ENCODE results near the gene RASL11A.
A peak's percentile ranks its signal among the peaks of the same experiment; 100 is the strongest.

RASL11A gene

GRCh38 chr13:27293076-27293691 lies 22.6 kb downstream of the RASL11A start:
- WGBS, result 81% methylated on average over 8 of the region's 8 CpGs
- no peak overlapping the region for H3K18ac ChIP-seq (ENCODE audit: low read depth in 1 of 2, low read length in 2 of 2)
- no peak for DNase-seq

GRCh38 chr13:27293873-27294515 lies 23.4 kb downstream of the RASL11A start:
- H2BK120ac ChIP-seq (ENCODE audit: low read depth, low read length), result no peak overlapping the region
- H2AK5ac ChIP-seq (ENCODE audit: low read length, severe bottlenecking), result no peak overlapping the region
- DNase-seq, result no peak
- H3K23ac ChIP-seq (ENCODE audit: low read length in 2 of 2), result no peak overlapping the region
- no peak overlapping the region for H2BK12ac ChIP-seq (ENCODE audit: low read length in 2 of 2)
- H3K4me2 ChIP-seq (ENCODE audit: low read length, poor library complexity, severe bottlenecking), result no peak overlapping the region
- no peaks in the 10 kb centered on the region for H3K4me1 ChIP-seq (ENCODE audit: control insufficient read depth, insufficient read depth, low read depth, low read length)
- no peak overlapping the region for H4K91ac ChIP-seq (ENCODE audit: low read length)
- no peak overlapping the region for H3K14ac ChIP-seq (ENCODE audit: low read length in 2 of 2)
- no peak overlapping the region for H3K9ac ChIP-seq (ENCODE audit: low read length)
- no peak overlapping the region for H3K27ac ChIP-seq (ENCODE audit: low read length, poor library complexity, severe bottlenecking)
- H3K79me1 ChIP-seq (replicated peaks; ENCODE audit: low read length, poor library complexity, severe bottlenecking), result no peaks in the 10 kb centered on the region
- H3K4ac ChIP-seq (ENCODE audit: low read depth in 1 of 2, low read length in 2 of 2), result no peak overlapping the region
- peaks cover 55 to 65% of the 10 kb centered on the region in 2 experiments for H3K27me3 ChIP-seq (ENCODE audit: control insufficient read depth in 1 of 2, insufficient read depth in 1 of 2, low read length in 2 of 2)
- H2BK5ac ChIP-seq (ENCODE audit: low read depth, low read length, poor library complexity, severe bottlenecking), result no peak overlapping the region
- H3K36me3 ChIP-seq (ENCODE audit: control insufficient read depth in 1 of 2, insufficient read depth in 2 of 2, low read depth in 1 of 2, low read length in 2 of 2), result no peaks in the 10 kb centered on the region
- no peak overlapping the region for H3K4me3 ChIP-seq (ENCODE audit: insufficient read depth in 1 of 2, low read depth in 1 of 2, low read length in 2 of 2)
- H2AFZ ChIP-seq (ENCODE audit: low read depth, low read length), result no peak overlapping the region
- 93% methylated on average over 3 of the region's 4 CpGs for WGBS
- H4K8ac ChIP-seq (ENCODE audit: low read length), result no peak overlapping the region
- H3K18ac ChIP-seq (ENCODE audit: low read depth in 1 of 2, low read length in 2 of 2), result no peak overlapping the region
- no peak overlapping the region for H2BK15ac ChIP-seq (ENCODE audit: low read depth, poor library complexity, severe bottlenecking)
- H3K9me3 ChIP-seq (ENCODE audit: control insufficient read depth, low read length), result no peaks in the 10 kb centered on the region

More at GRCh38 chr13:27293076-27293691, 22.6 kb downstream of the RASL11A start:
- peaks cover 51 to 60% of the 10 kb centered on the region in 2 experiments for H3K27me3 ChIP-seq (ENCODE audit: control insufficient read depth in 1 of 2, insufficient read depth in 1 of 2, low read length in 2 of 2)
- H4K91ac ChIP-seq (ENCODE audit: low read length), result no peak overlapping the region
- no peak overlapping the region for H3K4me2 ChIP-seq (ENCODE audit: low read length, poor library complexity, severe bottlenecking)
- no peak overlapping the region for H2AK5ac ChIP-seq (ENCODE audit: low read length, severe bottlenecking)
- H2BK5ac ChIP-seq (ENCODE audit: low read depth, low read length, poor library complexity, severe bottlenecking), result no peak overlapping the region
- H3K14ac ChIP-seq (ENCODE audit: low read length in 2 of 2), result no peak overlapping the region
- H3K23ac ChIP-seq (ENCODE audit: low read length in 2 of 2), result no peak overlapping the region
- H2BK120ac ChIP-seq (ENCODE audit: low read depth, low read length), result no peak overlapping the region
- no peaks in the 10 kb centered on the region for H3K4me1 ChIP-seq (ENCODE audit: control insufficient read depth, insufficient read depth, low read depth, low read length)
- no peak overlapping the region for H3K27ac ChIP-seq (ENCODE audit: low read length, poor library complexity, severe bottlenecking)
- H4K8ac ChIP-seq (ENCODE audit: low read length), result no peak overlapping the region
- no peak overlapping the region for H3K4ac ChIP-seq (ENCODE audit: low read depth in 1 of 2, low read length in 2 of 2)
- H3K9me3 ChIP-seq (ENCODE audit: control insufficient read depth, low read length), result no peaks in the 10 kb centered on the region
- no peak overlapping the region for H2BK12ac ChIP-seq (ENCODE audit: low read length in 2 of 2)
- no peak overlapping the region for H2AFZ ChIP-seq (ENCODE audit: low read depth, low read length)
- no peak overlapping the region for H3K4me3 ChIP-seq (ENCODE audit: insufficient read depth in 1 of 2, low read depth in 1 of 2, low read length in 2 of 2)
- no peaks in the 10 kb centered on the region for H3K36me3 ChIP-seq (ENCODE audit: control insufficient read depth in 1 of 2, insufficient read depth in 2 of 2, low read depth in 1 of 2, low read length in 2 of 2)
- no peak overlapping the region for H2BK15ac ChIP-seq (ENCODE audit: low read depth, poor library complexity, severe bottlenecking)
- no peak overlapping the region for H3K9ac ChIP-seq (ENCODE audit: low read length)
- no peaks in the 10 kb centered on the region for H3K79me1 ChIP-seq (replicated peaks; ENCODE audit: low read length, poor library complexity, severe bottlenecking)

GRCh38 chr13:27295096-27295495 lies 24.5 kb downstream of the RASL11A start:
- H3K14ac ChIP-seq (ENCODE audit: low read length in 2 of 2), result peak overlapping the region in 1 of 2 experiments; percentile 35
- H3K27me3 ChIP-seq (ENCODE audit: control insufficient read depth in 1 of 2, insufficient read depth in 1 of 2, low read length in 2 of 2), result peaks cover 63 to 67% of the 10 kb centered on the region in 2 experiments
- H3K4me3 ChIP-seq (ENCODE audit: insufficient read depth in 1 of 2, low read depth in 1 of 2, low read length in 2 of 2), result no peak overlapping the region
- H2AFZ ChIP-seq (ENCODE audit: low read depth, low read length), result no peak overlapping the region
- no peak overlapping the region for H2BK12ac ChIP-seq (ENCODE audit: low read length in 2 of 2)
- H3K18ac ChIP-seq (ENCODE audit: low read depth in 1 of 2, low read length in 2 of 2), result no peak overlapping the region
- no peak overlapping the region for H3K9ac ChIP-seq (ENCODE audit: low read length)
- no peak overlapping the region for H4K8ac ChIP-seq (ENCODE audit: low read length)
- no peak for DNase-seq
- H3K4me2 ChIP-seq (ENCODE audit: low read length, poor library complexity, severe bottlenecking), result no peak overlapping the region
- H3K79me1 ChIP-seq (replicated peaks; ENCODE audit: low read length, poor library complexity, severe bottlenecking), result no peaks in the 10 kb centered on the region
- no peak overlapping the region for H3K23ac ChIP-seq (ENCODE audit: low read length in 2 of 2)
- H2AK5ac ChIP-seq (ENCODE audit: low read length, severe bottlenecking), result no peak overlapping the region
- no peaks in the 10 kb centered on the region for H3K4me1 ChIP-seq (ENCODE audit: control insufficient read depth, insufficient read depth, low read depth, low read length)
- no peak overlapping the region for H3K4ac ChIP-seq (ENCODE audit: low read depth in 1 of 2, low read length in 2 of 2)
- no peaks in the 10 kb centered on the region for H3K36me3 ChIP-seq (ENCODE audit: control insufficient read depth in 1 of 2, insufficient read depth in 2 of 2, low read depth in 1 of 2, low read length in 2 of 2)
- no peak overlapping the region for H2BK120ac ChIP-seq (ENCODE audit: low read depth, low read length)
- 76% methylated on average over 6 of the region's 7 CpGs for WGBS
- H3K27ac ChIP-seq (ENCODE audit: low read length, poor library complexity, severe bottlenecking), result no peak overlapping the region
- H3K9me3 ChIP-seq (ENCODE audit: control insufficient read depth, low read length), result no peaks in the 10 kb centered on the region
- H2BK5ac ChIP-seq (ENCODE audit: low read depth, low read length, poor library complexity, severe bottlenecking), result no peak overlapping the region
- no peak overlapping the region for H2BK15ac ChIP-seq (ENCODE audit: low read depth, poor library complexity, severe bottlenecking)
- H4K91ac ChIP-seq (ENCODE audit: low read length), result no peak overlapping the region

GRCh38 chr13:27295660-27296059 lies 25.0 kb downstream of the RASL11A start:
- no peak for DNase-seq
- WGBS, result 96% methylated on average over 4 of the region's 4 CpGs
- no peak overlapping the region for H3K4me2 ChIP-seq (ENCODE audit: low read length, poor library complexity, severe bottlenecking)
- no peak overlapping the region for H3K9ac ChIP-seq (ENCODE audit: low read length)
- H2BK15ac ChIP-seq (ENCODE audit: low read depth, poor library complexity, severe bottlenecking), result no peak overlapping the region
- H2BK120ac ChIP-seq (ENCODE audit: low read depth, low read length), result no peak overlapping the region
- H2AK5ac ChIP-seq (ENCODE audit: low read length, severe bottlenecking), result no peak overlapping the region
- H3K27me3 ChIP-seq (ENCODE audit: control insufficient read depth in 1 of 2, insufficient read depth in 1 of 2, low read length in 2 of 2), result peaks cover 65 to 67% of the 10 kb centered on the region in 2 experiments
- no peak overlapping the region for H4K91ac ChIP-seq (ENCODE audit: low read length)
- no peak overlapping the region for H2BK12ac ChIP-seq (ENCODE audit: low read length in 2 of 2)
- H3K27ac ChIP-seq (ENCODE audit: low read length, poor library complexity, severe bottlenecking), result no peak overlapping the region
- no peak overlapping the region for H3K23ac ChIP-seq (ENCODE audit: low read length in 2 of 2)
- no peak overlapping the region for H4K8ac ChIP-seq (ENCODE audit: low read length)
- H2AFZ ChIP-seq (ENCODE audit: low read depth, low read length), result no peak overlapping the region
- H2BK5ac ChIP-seq (ENCODE audit: low read depth, low read length, poor library complexity, severe bottlenecking), result no peak overlapping the region
- H3K18ac ChIP-seq (ENCODE audit: low read depth in 1 of 2, low read length in 2 of 2), result no peak overlapping the region
- no peaks in the 10 kb centered on the region for H3K4me1 ChIP-seq (ENCODE audit: control insufficient read depth, insufficient read depth, low read depth, low read length)
- H3K36me3 ChIP-seq (ENCODE audit: control insufficient read depth in 1 of 2, insufficient read depth in 2 of 2, low read depth in 1 of 2, low read length in 2 of 2), result no peaks in the 10 kb centered on the region
- H3K14ac ChIP-seq (ENCODE audit: low read length in 2 of 2), result no peak overlapping the region
- no peak overlapping the region for H3K4ac ChIP-seq (ENCODE audit: low read depth in 1 of 2, low read length in 2 of 2)
- no peaks in the 10 kb centered on the region for H3K9me3 ChIP-seq (ENCODE audit: control insufficient read depth, low read length)
- no peaks in the 10 kb centered on the region for H3K79me1 ChIP-seq (replicated peaks; ENCODE audit: low read length, poor library complexity, severe bottlenecking)
- H3K4me3 ChIP-seq (ENCODE audit: insufficient read depth in 1 of 2, low read depth in 1 of 2, low read length in 2 of 2), result no peak overlapping the region
